Activated effector memory CD4-positive, alpha-beta T cell treated with Interleukin-2 at 50 U/mL for 16 hours (primary cell): ENCODE measurements around the gene KCNMB3.
"Not testable (repeated sequence)": the region's sequence is repeated elsewhere in the genome, so short reads cannot be mapped to it uniquely, and the experiment has no call there.

Experiments
- DNase-seq: peaks from one replicate; pipeline ENCODE4 v3.0.0-alpha.2; 2020

KCNMB3 gene, protein sequence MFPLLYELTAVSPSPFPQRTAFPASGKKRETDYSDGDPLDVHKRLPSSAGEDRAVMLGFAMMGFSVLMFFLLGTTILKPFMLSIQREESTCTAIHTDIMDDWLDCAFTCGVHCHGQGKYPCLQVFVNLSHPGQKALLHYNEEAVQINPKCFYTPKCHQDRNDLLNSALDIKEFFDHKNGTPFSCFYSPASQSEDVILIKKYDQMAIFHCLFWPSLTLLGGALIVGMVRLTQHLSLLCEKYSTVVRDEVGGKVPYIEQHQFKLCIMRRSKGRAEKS

GRCh38 chr3:179250803-179251476 is at the start of gene KCNMB3:
Gene KCNMB3, minus strand, starts transcription at chr3:179251114. Its CDS starts 124 bp downstream, at chr3:179250990.
- DNase-seq, result no peak

- no peak for DNase-seq
These were observed 49.2 kb upstream of the KCNMB3 start for GRCh38 chr3:179299999-179300613.

- DNase-seq, result no peak
These were observed 48.4 kb upstream of the KCNMB3 start for GRCh38 chr3:179299316-179299715.

DNA sequence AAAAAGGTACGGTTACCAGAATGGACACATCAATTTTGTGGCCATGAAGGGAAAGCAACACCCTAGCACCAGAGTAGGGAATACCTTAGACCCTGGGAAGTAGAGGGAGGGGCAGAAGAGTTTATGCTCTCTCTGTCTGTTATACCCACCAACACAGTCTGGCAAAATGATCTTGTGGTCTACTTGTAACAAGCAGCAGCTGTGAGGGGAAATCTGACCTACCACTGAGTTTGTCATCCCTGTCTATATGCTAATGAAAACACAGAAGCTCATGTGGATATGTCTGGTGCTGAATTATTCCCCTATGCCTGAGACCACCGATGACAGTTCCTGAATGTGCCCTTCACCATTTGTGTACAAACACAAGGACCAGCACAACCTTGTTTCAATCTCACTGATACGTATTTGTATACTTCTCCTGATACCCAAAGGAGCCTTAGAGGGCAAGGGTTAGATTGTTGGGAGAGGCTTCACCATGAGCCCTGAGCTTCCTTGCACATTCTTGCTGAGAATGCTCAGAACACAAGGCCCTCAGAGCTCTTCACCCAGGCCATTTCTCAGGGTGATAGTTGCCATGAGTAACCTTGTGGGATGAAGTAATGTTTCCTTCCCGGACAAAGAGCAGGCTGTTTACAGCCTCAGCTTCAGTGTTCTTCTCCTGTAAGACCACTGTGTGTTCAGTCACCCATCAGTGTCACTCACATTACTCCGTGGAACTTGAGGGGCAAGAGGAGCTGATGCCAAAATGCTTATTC is 47.2 kb upstream of the KCNMB3 start:
- no peak for DNase-seq

DNA sequence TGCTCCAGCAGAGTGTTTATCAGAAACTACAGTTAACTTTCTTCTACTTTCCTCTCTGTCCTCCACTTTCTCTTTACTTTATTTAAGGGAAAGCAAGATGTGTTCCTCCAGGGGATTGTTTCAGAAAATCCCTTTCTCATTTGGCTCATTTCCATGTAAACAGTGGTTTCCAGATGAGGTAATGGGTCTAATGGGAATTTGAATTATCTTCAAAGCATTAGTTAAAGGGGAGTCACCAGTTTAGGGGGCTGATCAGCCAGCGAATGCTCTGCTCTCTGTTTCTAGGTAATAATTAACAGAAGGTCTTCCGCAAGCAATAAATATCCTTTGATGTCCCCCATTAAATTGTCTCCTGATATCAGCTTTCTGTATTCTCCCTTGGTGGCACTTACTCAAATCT is 41.5 kb upstream of the KCNMB3 start:
- DNase-seq, result no peak

DNA sequence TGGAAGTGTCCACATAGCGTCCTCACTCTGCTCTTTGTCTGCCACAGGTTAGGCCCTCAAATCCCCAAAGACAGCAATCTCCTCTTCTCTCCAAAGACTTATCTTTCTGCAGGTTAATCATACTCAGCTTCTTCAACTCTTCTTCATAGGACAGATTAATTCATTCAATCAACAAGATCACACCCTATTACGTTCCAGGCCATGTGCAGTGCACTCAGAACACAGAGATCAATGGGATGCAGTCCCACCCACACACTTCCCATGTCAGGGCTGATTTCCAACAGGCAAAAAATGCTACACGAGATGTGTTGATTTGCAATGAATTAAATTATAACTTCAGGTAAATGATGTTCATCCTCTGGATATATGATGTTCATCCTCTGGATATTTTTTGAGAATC is 38.4 kb upstream of the KCNMB3 start:
- no peak for DNase-seq

DNA sequence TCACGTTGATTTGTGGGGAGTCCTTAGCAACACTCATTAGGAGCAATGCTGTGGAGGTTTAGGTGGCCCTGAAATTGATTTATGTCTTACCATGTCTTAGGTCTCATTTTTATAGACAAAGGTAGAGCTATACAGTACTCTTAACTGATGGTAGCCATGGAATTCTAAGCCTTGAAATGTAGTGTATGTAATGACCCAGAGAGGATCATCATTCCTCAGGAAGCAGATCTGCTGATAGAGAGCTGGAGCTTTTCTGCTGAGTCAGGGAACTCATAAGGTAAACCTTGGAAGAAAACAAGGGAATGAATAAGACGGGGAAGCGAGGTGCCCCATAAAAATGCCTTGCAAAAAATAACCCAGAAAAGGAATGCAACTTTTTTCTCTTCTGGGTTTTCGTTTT is 37.9 kb upstream of the KCNMB3 start:
- no peak for DNase-seq

GRCh38 chr3:179286331-179286730 is 35.4 kb upstream of the KCNMB3 start:
- no peak for DNase-seq

DNA sequence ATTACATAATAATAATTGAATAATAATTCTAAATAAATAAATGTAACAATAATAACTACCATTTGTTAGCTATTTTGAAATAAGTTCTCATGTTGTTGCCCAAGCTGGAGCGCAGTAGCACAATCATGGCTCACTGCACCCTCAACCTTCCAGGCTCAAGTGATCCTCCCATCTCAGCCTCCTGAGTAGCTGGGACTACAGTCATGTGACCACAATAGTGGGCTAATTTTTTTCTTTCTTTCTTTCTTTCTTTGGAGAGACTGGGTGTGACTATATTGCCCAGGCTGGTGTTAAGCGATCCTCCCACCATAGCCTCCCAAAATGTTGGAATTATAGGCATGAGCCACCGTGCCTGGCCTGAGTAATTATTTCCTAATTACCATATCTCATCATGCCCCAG is 30.9 kb upstream of the KCNMB3 start:
- no peak for DNase-seq

DNA sequence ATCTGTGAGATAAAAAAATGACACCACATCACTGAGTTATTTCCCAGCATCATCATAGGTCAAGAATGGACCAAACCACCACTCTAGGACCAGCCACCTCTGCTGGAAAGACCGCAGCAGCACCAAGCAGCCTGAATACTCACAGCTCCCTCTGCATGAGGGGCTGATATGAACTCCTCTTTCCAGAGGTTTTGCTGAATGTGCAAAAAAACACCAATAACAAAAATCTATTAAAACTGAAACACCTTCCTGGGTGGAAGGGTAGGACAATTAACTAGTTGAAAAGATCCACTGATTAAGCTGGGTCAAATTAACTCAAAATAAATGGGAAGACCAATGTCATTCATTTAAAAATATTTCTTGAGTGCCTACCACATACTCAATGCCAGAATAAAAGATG is 28.9 kb upstream of the KCNMB3 start:
- no peak for DNase-seq

GRCh38 chr3:179278932-179279693 is 28.2 kb upstream of the KCNMB3 start:
- no peak for DNase-seq

- DNase-seq, result no peak
These were observed 27.2 kb upstream of the KCNMB3 start for GRCh38 chr3:179278151-179278550.

GRCh38 chr3:179276743-179277142 is 25.8 kb upstream of the KCNMB3 start:
- DNase-seq, result no peak

- no peak for DNase-seq
These were observed 25.1 kb upstream of the KCNMB3 start for GRCh38 chr3:179276001-179276400.

DNA sequence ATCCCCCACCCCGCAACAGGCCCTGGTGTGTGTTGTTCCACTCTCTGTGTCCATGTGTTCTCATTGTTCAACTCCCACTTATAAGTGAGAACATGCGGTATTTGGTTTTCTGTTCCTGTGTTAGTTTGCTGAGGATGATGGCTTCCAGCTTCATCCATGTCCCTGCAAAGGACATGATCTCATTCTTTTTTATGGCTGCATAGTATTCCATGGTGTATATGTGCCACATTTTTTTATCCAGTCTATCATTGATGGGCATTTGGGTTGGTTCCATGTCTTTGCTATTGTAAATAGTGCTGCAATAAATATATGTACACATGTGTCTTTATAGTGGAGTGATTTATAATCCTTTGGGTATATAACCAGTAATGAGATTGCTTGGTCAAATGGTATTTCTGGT is 23.5 kb upstream of the KCNMB3 start:
- DNase-seq, result not testable (repeated sequence)

DNA sequence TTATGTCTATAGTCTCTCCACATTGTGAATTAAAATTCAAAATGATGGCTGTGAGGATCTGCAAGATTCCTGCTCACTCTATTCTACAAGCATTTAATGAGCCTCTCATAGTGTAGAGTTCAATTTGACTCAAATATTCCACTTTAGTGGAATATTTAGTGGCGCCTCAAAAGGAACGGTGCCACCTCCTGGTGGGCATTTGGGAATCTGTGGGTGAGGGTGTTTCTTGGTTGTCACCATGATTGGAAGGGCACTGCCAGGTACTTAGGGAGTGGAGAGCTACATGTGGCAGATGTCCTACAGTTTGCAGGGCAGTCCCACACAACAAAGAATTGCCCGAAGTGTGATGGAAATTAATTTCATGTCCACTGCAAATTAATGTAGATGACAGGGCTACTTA is 21.5 kb upstream of the KCNMB3 start:
- no peak for DNase-seq

DNA sequence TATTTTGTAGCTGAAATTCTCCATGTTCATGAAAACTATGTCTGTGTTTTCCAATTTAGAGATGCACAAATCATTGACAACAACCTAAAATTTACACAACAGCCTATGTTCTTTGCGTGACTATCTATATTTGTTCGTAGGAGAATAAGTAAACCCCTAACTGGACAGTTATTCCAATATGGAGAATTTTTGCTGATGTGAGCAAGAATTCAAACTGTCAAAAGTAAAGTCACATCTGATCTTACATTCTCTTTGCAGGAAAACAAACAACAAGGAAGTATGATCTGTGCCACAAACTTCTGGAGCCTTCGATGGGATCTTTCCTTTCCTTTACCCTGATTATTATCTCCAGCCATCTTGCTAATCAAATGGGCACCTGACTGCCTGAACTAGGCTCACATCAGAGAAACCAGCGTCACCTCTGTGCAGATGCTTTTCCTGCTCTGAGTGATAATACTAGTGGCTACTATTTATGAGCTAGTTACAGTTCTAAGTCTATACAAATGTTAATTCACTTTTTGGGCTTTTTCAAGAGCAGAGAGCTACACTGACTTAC is 18.3 kb upstream of the KCNMB3 start:
- no peak for DNase-seq

- no peak for DNase-seq
These were observed 17.6 kb upstream of the KCNMB3 start for GRCh38 chr3:179268400-179269051.

- no peak for DNase-seq
These were observed 15.8 kb upstream of the KCNMB3 start for GRCh38 chr3:179266701-179267211.

GRCh38 chr3:179265875-179266274 is 15.0 kb upstream of the KCNMB3 start:
- DNase-seq, result no peak

DNA sequence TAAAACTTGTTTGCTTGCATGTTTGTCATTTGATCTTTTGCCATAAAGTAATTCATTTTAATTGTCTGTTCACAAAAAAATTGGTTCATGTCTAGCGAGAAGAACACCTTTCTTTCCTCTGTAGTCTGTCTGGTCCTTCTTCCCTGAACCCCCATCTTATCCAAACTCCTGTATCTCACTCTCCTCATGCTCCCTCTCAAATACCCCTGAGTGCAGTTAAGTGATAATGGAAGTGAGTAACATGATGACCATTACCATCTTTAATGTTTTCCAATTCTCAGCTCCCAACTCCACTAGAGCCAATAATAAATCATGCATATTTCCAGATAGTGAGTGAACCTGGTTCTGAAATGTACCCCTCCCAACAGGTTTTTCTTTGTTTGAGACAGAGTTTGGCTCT is 14.2 kb upstream of the KCNMB3 start:
- DNase-seq, result no peak

DNA sequence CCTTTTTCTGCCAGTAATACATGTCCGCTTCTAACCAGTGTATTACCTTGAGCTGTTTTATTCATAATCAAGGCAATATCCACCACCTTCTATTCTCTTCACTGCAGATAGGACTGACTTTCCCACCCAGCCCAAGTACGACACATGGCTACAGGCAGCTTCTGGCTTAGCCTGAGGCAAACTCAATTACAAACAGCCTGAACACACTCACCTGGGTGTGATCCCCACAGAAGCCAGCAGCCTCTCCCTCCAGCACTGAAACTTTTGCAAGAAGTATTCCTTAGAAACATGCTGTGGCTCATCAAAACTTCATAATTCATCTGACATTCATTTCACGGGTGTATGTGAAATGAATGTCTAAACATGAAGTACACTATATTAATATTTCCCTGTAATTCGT is 13.5 kb upstream of the KCNMB3 start:
- no peak for DNase-seq
